ENCODE results near the gene KCNK7.
A peak's percentile ranks its signal among the peaks of the same experiment; 100 is the strongest.

The KCNK7 gene

DNA sequence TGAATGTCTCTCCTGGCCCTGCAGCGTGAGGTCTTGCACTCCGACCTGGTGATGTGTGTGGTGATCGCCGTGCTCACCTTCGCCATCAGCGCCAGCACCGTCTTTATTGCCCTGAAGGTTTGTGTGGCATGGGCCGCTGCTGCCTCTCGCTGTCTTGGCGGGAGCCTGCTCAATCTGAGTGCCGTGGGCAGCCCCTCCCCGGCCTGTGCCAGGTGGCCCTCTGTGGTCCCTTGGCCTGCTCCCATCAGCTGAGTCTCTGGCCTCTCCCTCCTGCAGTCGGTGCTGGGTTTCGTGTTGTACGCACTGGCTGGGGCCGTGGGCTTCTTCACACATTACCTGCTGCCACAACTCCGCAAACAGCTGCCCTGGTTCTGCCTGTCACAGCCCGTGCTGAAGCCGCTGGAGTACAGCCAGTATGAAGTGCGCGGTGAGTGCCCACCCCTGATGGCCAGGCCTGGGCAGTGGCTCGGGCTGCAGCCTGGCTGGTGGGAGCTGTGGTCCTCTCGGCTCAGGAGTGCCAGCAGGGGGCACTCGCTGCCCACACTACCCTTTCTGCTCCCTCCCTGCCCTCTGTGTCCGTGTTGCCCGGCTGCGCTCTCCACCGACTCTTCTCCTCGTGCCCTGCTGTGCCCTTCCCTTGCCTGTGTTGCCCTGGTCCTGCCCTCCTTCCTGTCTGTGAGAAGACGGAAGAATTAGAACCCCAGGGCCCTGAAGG is 30.2 kb upstream of the KCNK7 start:
- peak; percentile 33 for DNase-seq

DNA sequence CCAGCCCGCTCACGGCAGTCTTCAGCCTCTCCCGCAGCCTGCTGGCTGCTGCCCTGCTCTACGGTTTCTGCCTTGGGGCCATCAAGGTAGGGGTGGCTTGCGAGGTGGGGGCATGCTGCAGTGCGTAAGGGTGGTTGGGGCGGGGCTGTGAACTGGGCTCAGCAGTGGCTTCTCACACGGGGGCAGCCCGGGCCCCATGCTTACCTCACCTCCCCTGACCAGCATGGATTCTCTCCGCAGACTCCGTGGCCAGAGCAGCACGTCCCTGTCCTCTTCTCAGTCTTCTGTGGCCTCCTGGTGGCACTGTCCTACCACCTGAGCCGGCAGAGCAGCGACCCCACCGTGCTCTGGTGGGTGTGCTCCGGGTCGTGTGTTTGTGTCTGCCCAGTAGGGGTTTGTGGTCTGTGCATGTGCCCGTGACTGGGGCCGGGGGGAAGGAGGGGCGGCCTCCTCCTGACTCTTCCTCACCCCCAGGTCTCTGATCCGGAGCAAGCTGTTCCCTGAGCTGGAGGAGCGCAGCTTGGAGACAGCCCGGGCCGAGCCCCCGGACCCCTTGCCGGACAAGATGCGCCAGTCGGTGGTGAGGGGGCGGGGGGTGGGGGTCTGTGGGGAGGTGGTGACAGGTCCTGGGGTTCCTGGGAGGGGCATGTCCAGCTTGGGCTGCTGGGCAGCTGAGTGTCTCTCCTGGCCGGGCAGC is 29.5 kb upstream of the KCNK7 start:
- no peak for DNase-seq

DNA sequence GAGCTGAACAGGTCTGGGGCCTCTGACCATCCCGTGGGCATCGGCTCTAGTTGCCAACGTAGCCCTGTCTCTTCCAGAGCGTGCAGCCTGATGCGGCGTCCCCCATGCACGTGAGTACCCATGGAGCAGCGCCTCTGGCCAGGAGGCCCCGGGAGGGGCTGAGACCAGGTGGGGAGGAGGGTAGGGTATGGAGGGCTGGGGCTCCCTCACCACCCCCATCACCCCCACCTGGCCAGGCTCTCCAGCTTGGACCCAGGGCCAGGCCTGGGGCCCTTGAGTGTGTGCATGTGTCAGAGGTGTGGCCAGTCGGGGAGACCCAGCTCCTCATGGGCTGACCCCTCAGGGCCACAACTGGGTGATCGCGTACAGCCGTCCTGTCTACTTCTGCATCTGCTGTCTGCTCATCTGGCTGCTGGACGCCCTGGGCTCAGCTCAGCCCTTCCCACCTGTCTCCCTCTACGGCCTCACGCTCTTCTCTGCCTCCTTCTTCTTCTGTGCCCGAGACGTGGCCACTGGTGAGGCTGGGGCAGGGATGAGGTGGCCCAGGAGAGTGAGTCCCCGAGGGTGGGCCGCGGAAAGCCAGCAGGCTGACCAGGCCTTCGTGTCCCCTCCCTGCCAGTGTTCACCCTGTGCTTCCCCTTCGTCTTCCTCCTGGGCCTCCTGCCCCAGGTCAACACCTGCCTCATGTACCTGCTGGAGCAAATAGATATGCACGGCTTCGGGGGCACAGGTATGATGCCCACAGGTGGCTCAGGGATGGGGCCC is 28.4 kb upstream of the KCNK7 start:
- no peak for DNase-seq

DNA sequence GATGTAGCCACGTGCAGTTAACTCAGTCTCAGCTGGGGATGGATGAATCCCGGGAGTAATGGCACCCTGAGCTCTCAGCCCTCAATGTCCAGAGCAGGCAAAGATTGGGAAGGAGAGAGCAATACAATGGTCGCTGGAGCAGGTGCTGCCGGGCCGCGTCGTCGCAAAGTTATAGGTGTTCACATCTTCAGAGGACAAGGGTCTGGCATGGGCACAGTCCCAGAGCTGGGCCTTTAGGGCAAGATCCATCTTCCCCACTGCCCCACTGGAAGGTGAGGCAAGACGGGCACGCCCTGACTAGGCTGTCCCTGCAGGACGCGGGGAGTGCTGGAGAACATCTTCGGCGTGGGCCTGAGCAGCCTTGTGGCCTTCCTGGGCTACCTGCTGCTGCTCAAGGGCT is 27.6 kb upstream of the KCNK7 start:
- no peak for DNase-seq

DNA sequence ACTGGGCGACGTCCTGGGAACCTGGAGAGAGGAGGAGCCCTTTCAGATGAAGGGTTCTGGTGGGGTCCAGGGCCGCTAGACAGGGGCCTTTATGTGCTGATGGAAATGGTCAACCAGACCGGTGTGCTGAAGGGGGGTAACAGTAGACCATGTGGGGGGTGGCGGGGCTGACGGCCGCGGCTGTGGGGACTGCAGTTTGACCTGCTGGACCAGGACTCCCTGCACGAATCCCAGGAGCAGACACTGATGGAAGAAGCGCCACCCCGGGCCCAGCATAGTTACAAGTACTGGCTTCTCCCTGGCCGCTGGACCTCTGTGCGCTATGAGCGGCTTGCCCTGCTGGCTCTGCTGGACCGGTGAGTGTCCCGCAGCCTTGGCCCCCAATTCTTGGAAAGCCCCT is 26.4 kb upstream of the KCNK7 start:
- no peak for DNase-seq

DNA sequence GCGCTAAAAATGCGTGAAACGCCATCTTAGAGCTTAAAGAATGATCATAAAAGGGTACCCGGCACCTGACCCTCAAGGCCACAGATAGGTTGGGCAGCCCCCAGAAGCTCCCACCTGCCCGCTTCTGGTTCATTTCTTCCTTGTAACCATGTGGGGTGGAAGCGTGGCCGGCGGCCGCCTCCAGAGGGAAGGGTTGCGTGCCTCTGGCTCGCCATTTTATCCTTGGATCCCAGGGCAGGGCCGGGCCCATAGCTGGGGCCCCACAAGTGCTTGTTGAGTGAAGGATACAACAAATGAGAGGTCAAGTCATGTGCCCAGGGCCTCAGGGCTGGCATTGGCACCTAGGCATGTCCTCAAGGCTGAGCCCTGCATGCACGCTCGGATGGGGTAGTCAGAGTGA is 25.9 kb upstream of the KCNK7 start:
- no peak for DNase-seq

DNA sequence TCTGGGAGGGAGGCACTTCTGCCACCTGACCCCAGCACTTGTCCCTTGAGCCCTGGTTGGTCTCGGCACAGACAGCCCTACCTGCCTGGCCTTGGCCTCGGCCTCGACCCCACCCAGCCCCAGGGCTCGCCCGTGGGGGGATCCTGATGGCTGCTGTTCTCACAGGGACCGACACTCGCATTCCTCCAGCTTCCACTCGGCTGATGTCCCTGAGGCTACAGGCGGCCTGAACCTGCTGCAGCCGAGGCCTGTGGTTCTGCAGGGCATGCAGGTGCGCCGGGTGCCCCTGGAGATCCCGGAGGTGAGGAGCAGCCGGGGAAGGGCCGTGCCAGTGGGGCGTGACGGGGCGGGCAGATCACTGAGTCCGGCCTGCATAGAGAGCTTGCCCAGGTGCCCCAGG is 25.1 kb upstream of the KCNK7 start:
- no peak for DNase-seq

DNA sequence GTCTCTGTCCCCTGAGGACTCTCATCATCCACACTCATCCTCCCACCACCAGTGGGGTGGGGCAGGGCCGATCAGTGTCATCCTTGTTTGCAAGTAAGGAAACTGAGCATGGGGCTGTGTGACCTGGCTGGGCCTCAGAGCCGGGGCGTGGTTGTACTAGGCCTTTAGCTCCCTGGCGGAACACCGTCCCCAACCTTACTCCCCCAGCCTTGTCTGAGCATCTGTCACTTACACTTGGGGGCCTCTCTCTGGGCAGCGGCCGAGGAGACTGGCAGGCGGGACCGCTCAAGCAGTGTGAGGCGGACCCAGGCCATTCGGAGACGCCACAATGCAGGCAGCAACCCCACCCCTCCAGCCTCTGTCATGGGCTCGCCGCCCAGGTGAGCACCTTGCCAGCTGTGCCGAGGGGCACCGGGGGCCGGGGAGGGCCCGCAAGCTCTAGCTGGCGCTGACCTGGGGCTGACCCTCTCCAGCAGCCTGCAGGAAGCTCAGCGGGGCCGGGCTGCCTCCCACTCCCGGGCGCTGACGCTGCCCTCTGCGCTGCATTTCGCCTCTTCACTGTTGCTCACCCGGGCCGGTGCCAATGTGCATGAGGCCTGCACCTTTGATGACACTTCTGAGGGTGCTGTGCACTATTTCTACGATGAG is 23.8 kb upstream of the KCNK7 start:
- no peak for DNase-seq

DNA sequence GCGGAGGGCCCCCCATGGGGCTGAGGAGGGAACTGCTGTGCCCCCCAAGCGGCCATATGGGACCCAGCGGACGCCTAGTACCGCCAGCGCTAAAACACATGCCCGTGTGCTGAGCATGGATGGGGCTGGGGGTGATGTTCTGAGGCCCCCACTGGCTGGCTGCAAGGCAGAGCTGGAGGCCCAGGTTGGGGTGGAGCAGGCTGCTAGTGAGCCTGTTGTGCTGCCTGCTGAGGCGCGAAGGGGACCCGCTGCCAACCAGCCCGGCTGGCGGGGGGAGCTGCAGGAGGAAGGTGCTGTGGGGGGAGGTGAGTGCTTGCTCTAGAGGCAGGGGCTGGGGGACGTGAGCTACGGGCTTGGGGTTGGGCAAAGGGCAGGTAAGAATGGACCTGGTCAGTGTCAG is 23.2 kb upstream of the KCNK7 start:
- no peak for DNase-seq

DNA sequence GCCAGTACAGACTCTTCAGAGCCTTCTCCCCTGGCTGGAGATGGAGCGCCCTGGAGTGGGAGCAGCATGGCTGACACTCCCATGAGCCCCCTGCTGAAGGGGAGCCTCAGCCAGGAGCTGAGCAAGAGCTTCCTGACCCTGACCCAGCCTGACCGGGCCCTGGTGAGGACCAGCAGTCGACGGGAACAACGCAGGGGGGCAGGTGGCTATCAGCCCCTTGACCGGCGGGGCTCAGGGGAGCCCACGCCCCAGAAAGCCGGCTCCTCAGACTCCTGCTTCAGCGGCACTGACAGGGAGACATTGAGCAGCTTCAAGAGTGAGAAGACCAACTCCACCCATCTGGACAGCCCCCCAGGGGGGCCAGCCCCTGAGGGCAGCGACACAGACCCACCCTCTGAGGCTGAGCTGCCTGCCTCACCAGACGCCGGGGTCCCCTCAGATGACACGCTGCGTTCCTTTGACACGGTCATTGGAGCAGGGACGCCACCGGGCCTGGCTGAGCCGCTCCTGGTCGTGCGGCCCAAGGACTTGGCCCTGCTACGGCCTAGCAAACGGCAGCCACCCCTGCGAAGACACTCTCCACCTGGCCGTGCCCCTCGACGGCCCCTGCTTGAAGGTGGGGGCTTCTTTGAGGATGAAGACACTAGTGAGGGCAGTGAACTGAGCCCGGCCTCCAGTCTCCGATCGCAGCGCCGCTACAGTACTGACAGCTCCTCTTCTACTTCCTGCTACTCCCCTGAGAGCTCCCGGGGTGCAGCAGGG is 22.6 kb upstream of the KCNK7 start:
- no peak for DNase-seq

DNA sequence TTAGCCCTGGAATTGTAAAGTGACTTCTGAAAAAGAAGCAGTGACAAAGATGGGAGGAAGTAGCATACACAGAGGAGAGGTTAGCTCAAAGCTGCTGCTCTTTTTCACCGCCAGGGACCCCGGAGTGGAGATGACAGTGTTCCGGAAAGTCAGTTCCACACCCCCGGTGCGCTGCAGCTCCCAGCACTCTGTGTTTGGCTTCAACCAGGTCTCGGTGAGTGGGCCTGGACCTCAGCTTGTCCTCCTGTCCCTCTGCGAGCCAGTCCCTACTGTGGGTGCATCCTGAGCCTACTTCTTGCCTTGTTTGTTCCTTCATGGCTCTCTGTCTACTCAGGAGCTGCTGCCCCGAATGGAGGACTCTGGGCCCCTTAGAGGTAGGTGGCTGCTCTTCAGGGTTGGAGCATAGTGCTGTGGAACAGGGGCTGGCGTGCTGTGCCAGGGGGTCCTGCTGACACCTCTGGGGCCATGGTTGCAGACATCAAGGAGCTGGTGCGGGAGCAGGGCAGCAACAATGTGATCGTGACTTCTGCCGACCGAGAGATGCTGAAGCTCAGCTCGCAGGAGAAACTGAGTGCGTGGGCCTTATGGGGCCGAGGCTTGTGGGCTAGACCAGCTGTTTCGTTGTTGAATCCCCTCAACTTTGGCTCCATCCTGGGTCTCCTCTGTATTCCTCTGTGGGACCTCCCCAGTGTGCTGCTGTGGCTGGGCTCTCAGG is 21.7 kb upstream of the KCNK7 start:
- no peak for DNase-seq

DNA sequence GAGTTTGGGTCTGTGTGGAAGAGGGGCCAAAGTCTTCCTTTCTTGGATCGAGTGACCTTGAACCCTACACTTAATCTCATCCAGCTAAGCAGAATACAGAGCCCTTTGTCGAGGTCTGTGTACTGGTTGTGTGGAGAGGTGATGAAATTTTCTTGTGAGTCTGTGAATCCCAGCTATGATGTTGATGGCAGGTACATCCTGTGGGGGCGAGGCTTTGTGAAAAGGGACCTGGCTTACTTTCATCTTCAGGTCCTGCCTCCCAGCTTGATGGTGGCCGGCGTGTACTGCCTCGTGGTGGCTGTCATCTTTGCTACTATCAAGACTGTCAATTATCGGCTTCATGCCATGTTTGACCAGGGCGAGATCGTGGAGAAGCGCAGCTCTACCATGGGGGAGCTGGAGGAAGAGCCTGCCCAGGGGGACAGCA is 21.0 kb upstream of the KCNK7 start:
- DNase-seq: no peak

DNA sequence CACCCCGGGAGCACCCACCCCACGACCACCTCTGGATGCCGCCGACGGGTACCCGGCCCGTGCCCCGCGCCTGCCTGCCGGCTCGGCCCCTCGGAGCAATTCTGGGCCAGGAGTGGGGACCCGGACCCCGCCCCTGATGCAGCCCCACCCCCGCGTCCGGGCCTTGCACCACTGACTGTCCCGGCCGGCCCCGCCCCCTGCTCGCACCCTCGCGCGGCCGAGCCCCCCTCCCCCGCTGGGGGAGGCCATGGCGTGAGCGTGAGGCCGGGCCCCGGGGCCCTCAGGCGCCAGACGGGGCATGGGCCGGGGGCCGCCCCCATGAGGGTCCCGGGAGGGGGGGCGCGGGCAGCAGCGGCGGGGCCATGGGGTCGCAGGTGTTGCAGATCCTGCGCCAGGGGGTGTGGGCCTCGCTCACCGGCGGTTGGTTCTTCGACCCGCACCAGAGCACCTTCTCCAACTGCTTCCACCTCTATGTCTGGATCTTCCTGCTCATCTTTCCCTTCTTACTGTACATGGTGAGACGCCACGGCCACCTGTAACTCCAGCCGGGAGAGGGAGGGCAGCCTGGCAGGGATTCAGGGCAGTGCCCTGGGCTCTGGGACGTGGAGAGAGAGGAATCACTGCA is 20.5 kb upstream of the KCNK7 start:
- peak; percentile 64 for DNase-seq

DNA sequence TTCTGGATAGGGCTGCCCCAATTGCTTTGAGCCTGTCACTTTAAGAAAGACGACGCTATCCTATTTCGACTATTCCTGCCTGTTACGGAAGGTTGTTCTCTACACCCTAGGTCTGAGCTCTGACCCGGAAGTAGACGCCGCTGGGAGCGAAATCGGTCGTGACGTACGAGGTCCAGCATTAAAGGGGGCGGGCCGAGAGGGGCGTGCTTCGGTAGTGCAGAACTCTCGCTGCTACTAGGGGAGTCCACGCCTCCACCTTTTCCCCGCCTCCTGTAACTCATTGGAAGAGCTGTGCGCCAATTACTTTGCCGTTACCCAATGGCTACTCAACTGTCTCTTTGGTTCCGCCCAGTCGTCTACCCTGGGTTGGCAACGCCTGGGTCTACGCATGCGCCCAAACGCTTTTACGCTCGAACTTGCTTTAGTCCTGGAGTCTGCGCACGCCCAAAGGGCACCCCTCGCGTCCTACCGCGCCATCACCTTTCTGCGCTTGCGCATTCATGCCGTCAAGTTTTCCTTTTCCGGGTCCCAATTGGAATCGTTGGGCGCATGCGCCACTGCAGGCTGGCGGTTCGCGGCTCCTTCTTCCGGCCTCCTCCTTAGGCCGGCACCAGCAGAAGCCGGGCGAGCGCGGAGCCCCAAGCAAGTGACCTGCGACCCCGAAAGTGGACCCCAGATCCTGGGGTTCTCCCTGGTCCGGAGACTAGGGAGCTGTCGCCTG is 19.8 kb upstream of the KCNK7 start, which contains the start of gene PCNX3:
PCNX3 (plus strand) TSS at position 548 of the 721 bp plus-strand sequence. CDS start 536 bp downstream, outside the sequence.
- DNase-seq: peak; percentile 100

DNA sequence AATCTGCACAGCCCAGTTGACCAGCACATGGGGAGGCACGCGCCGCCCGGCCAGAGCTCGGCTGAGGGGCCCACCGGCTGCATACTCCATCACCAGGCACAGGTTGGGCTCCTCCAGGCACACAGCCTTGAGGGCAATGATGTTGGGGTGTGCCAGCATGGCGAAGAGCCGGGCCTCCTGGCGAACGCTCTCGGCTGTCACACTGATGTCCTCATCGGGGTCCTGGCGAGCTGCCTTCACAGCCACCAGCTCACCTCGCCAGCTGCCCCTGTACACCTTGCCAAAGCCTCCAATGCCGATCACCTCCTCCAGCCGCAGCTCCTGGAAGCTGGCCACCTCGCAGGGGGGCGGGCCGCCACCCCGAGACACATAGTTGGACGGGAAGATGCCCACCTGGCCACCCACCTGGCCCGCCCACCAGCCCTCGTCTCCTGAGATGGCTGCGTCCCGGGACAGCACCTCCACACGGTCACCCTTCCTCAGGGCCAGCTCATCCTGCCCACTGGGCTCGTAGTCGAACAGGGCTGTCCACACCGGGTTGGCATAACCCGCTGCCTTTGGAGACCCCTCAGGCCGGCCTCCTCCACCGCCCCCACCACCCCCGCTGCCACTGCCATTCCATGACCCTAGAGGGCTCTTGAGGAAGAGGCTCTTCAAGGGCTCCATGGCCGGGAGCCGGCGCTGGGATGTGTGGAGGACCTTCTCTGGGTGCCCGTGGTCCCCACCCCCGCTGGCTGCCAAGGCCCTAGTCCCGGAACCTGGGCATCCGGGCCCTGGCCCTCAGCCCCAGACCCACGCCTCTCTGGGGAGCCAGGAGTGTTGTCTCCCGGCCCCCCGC is 17.7 kb upstream of the KCNK7 start:
- no peak for DNase-seq

DNA sequence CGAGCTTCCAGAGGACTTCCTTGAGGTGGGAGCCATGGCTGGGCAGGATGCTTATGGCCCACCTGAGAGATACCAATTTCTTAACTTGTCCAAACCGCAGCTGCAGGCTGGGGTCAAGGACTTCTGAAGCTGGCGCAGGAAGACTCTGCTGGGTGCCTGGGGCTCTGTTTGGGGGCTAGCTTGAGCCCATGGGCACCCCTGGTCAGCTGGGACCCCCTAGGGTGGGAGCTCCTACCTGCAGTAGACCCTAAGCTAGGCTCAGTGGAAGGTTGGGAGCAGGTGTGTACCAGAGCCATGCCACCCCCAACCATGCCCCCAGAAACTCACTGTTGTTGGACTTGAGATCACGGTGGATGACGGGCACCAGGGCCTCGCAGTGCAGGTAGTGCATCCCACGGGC is 17.1 kb upstream of the KCNK7 start:
- no peak for DNase-seq

DNA sequence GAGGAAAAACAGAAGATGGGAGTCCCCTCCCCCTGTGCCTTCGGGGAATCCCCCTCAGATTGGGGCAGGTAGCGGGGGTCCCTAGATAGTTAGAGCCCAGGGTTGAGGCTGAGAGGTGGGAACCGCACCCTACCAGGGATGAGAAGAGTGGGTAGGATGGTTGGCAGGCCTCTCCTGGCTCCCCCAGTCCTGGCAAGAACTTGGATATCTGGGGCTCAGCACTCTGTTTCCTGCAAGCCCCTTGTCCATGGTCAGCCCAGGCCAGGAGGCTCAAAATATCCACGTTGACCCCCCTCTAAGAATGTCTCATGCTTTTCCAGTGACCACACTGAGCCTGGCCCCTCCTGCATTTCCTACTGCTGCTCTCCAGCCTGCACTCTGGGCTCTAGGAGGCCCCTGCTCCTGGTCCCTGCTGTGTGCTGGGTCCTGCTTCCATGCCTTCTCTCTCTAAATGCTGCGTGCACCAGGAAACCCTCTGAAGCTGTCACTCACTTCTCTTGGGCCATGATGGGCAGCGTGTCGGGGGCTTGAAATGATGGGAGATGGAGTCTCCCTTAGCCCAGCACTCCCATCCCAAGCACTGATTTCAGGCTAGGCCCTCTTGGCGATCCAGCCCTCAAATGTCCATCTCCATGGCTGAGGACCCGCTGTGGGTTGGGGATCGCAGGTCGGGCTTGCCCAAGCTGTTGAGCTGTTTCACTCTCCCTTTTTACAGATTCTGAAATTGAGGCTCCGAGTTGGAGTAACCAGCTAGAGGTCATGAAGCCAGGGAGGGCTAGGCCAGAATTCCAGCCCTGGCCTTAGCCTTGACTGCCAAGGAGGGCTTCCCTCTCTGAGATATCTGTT is 16.4 kb upstream of the KCNK7 start:
- no peak for DNase-seq

DNA sequence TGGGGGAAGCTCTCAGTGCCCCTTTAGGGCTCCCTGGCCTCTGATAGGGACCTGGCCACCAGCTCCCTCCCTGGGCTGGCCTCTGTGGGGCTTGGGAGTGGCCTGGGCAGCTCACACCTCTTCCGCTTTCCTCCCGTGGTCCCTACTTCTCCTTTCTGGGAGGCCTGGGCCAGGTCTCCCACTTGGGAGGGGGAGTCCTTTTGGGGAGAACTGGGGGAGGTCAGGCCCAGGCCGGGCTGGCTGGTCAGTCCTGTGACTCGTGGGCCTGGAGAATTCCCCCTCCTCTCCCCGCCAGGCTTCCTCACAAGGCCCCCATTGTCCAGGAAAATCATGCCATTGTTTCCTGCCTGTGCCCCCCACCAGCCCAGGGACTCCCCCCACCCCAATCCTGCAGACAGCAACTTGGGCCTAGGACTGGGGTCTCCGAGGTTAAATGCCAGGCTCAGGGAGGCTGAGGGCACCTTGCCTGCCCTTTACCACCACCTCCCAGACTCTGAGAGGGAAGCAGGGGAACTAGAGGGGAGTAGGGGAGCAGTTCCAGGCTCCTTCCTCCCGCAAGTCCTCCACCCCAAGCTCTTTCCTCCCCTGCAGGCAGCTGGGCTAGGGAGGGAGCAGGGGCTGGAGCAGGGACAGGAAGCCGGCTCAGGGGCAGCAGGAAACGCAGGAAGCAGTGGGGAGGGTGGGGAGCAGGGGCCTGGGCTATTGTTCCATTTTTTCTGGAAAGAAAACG is 15.6 kb upstream of the KCNK7 start:
- DNase-seq: no peak

All from activated CD4-positive, alpha-beta T cell treated with anti-CD3 and anti-CD28 coated beads, Interleukin-2, amount 50 U/mL, for 16 hours (primary cell).